IPS DF 6.9 (cell line): Measurements from ENCODE around the gene HHIPL2.
"Not testable (repeated sequence)": the region's sequence is repeated elsewhere in the genome, so short reads cannot be mapped to it uniquely, and the experiment has no call there.

ENCODE experiments used
- DNase-seq: peaks from one replicate; pipeline ENCODE4 v3.0.0-alpha.2; 2013; ENCODE audit warnings: low read depth, low spot score
- H3K27ac ChIP-seq: one replicate; pipeline ENCODE4 v1.5.1; 2013; ENCODE audit warnings: low read length, control low read depth
- H3K27me3 ChIP-seq: 2 replicates; pipeline ENCODE4 v1.6.1; 2013; ENCODE audit warnings: mild to moderate bottlenecking, low read length; ENCODE audit not compliant: control insufficient read depth, insufficient read depth
- H3K36me3 ChIP-seq: 2 replicates; pipeline ENCODE4 v1.6.1; 2013; ENCODE audit warnings: low read length; ENCODE audit not compliant: control insufficient read depth, insufficient read depth
- H3K4me1 ChIP-seq: 2 replicates; pipeline ENCODE4 v1.6.1; 2013; ENCODE audit warnings: low read length; ENCODE audit not compliant: control insufficient read depth, insufficient read depth
- H3K4me3 ChIP-seq: 2 replicates; pipeline ENCODE4 v1.5.1; 2013; ENCODE audit warnings: mild to moderate bottlenecking, low read length
- H3K9me3 ChIP-seq: 2 replicates; pipeline ENCODE4 v1.6.1; 2013; ENCODE audit warnings: low read length, inconsistent platforms; ENCODE audit not compliant: control insufficient read depth, insufficient read depth
- WGBS: extraction: QIAGEN DNeasy Blood & Tissue Kit; methylation state at CpG from one replicate; pipeline ENCODE4 v1.1.7; 2013; ENCODE audit warnings: mixed read lengths, missing lambda C conversion rate; ENCODE audit not compliant: insufficient read length, insufficient coverage; 5-methylcytosine and 5-hydroxymethylcytosine counted together

Gene HHIPL2

DNA sequence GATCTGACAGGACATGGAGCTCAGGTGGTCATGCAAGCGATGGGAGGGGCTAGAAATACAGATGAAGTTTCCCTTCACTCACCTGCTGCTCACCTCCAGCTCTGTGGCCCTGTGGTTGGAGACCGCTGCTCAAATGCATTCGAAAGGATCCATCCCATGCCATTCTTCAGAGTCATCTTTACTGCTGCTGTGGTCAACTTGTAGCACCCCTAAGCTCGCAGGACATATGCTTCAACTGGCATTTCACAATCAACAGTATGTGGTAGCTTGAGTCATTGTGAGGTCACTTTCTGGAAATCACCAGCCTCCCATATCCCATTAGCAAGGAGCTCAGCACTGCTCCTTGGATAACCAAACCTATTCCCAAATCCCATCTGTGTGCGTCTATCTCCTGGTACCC is 58.4 kb downstream of the HHIPL2 start:
- H3K36me3 ChIP-seq, DNase-seq, H3K27me3 ChIP-seq, H3K9me3 ChIP-seq, H3K4me1 ChIP-seq, H3K4me3 ChIP-seq, H3K27ac ChIP-seq: not testable (repeated sequence)
- no CpG with 5 or more reads among the region's 5 CpGs for WGBS

DNA sequence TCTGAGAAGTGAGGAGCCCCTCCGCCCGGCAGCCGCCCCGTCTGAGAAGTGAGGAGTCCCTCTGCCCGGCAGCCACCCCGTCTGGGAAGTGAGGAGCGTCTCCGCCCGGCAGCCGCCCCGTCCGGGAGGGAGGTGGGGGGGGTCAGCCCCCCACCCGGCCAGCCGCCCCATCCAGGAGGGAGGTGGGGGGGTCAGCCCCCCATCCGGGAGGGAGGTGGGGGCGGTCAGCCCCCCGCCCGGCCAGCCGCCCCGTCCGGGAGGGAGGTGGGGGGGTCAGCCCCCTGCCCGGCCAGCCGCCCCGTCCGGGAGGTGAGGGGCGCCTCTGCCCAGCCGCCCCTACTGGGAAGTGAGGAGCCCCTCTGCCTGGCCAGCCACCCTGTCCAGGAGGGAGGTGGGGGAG is 60.1 kb downstream of the HHIPL2 start:
- not testable (repeated sequence) for H3K4me3 ChIP-seq, H3K27ac ChIP-seq, H3K27me3 ChIP-seq, DNase-seq, H3K4me1 ChIP-seq, H3K36me3 ChIP-seq, H3K9me3 ChIP-seq
- WGBS, result no CpG with 5 or more reads among the region's 27 CpGs

DNA sequence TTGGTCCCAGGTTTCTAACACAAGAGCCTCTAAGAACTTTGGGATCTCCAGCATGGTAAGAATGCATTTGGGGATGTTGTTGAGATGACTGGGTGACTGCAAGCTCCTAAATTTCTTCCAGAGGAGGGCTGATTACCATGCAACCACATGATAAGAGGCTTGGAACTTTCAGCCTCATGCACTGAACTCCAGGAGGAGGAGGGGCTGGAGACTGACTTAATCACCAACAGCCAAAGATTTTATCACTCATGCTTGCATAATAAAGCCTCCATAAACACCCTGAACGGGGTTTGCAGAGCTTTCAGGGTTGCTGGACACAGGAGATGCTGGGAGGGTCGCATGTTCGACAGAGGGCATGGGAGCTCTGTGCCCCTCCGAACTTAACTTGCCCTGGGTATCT is 63.9 kb downstream of the HHIPL2 start:
- not testable (repeated sequence) for H3K9me3 ChIP-seq, H3K4me1 ChIP-seq, H3K4me3 ChIP-seq, DNase-seq, H3K36me3 ChIP-seq, H3K27me3 ChIP-seq, H3K27ac ChIP-seq
- WGBS, result no CpG with 5 or more reads among the region's 4 CpGs

DNA sequence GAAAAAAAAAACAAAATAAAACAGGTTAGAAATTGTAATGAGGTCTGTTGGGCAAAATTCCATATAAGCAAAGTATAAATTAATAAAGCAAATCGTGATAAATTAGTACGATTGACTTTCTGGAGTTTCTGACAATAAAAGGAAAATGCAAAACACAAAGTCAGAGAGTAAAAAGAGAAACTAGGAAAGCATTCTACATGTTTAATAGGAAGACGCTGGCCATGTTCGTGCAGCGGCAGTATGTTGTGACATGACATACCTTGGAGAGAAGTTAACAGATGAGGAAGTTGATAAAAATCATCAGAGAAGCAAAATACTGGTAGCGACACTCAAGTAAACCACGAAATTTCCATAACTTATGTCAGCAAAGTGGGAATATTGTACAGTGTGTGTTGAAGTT is 68.3 kb downstream of the HHIPL2 start:
- H3K9me3 ChIP-seq, H3K4me1 ChIP-seq, H3K27ac ChIP-seq, DNase-seq, H3K27me3 ChIP-seq, H3K4me3 ChIP-seq, H3K36me3 ChIP-seq: not testable (repeated sequence)
- no CpG with 5 or more reads among the region's 7 CpGs for WGBS

DNA sequence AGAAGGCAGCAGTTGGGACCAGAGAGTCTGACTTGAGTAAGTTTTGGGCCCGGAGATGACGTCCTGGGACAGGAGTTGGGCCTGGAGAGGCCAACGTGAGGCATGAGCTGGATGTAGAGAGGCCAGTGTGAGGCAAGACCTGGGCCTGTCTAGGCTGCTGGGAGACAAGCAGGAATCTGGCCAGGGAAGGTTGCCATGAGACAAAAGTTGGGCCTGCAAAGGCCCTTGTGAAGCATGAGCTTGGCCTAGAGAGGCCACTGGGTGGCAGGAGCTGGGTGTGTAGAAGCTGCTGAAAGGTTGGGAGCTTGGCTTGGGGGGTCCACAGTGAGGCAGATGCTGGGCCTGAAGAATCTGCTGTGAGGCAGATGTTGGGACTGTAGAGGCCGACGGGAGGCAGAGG is 71.5 kb downstream of the HHIPL2 start:
- H3K9me3 ChIP-seq, H3K27ac ChIP-seq, H3K4me1 ChIP-seq, DNase-seq, H3K27me3 ChIP-seq, H3K36me3 ChIP-seq, H3K4me3 ChIP-seq: not testable (repeated sequence)
- whole genome bisulfite sequencing, result no CpG with 5 or more reads among the region's 5 CpGs

DNA sequence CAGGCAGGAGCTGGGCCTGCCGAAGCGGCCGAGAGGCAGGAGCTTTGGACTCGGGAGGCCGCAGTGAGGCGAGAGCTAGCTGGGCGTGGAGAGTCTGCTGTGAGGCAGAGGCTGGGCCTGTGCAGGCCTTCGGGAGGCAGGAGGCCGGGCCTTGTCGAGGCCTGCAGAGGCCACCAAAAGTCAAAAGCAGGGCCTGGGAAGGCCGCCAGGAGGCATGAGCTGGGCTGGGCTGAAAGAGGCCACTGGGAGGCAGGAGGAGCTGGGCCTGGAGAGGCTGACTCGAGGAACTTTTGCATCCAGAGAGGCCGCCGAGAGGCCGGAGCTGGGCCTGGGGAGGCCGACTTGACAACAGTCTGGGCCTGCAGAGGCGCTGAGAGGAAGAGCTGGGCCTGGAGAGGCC is 74.2 kb downstream of the HHIPL2 start:
- H3K4me1 ChIP-seq, H3K4me3 ChIP-seq, H3K9me3 ChIP-seq, H3K27ac ChIP-seq, H3K27me3 ChIP-seq, DNase-seq, H3K36me3 ChIP-seq: not testable (repeated sequence)
- no CpG with 5 or more reads among the region's 17 CpGs for WGBS

DNA sequence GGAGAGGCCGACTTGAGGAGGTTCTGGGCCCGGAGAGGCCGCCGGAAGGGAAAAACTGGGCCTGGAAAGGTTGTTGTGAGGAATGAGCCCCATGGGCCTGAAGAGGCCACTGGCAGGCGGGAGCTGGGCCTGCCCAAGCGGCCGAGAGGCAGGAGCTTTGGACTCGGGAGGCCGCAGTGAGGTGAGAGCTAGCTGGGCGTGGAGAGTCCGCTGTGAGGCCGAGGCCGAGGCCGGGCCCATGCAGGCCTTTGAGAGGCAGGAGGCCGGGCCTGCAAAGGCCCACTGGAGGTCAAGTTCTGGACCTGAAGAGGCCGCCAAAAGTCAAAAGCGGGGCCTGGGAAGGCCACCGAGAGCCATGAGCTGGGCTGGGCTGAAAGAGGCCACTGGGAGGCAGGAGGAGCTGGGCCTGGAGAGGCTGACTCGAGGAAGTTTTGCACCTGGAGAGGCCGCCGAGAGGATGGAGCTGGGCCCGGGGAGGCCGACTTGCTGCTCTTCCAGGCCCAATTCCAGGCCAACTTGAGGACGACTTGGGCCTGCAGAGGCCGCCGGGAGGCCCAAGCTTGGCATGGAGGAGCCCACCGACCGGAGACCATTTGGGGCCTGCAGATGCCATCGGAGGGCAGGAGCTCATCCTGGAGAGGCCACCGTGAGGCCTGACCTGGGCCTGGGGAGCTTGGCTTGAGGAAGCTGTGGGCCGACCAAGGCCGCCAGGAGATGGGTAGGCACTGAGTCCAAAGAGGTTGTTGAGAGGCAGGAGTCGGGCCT is 74.9 kb downstream of the HHIPL2 start:
- not testable (repeated sequence) for H3K4me3 ChIP-seq, DNase-seq, H3K27me3 ChIP-seq, H3K9me3 ChIP-seq, H3K4me1 ChIP-seq, H3K27ac ChIP-seq, H3K36me3 ChIP-seq
- WGBS, result no CpG with 5 or more reads among the region's 33 CpGs
